Activated T-helper 9 cell treated with anti-CD3 and anti-CD28 coated beads, Interleukin-2, amount 50 U/mL, for 16 hours (primary cell): ENCODE results near the gene KAT7.

ENCODE experiments used
- DNase-seq: peaks from one replicate; pipeline ENCODE4 v3.0.0-alpha.2; 2020; ENCODE audit warnings: low read depth

Gene KAT7

GRCh38 chr17:49842846-49843245 lies 54.4 kb downstream of the KAT7 start:
- no peak for DNase-seq

GRCh38 chr17:49843774-49844350 lies 55.4 kb downstream of the KAT7 start:
- no peak for DNase-seq

GRCh38 chr17:49845321-49845720 lies 56.8 kb downstream of the KAT7 start:
- DNase-seq = no peak

- no peak for DNase-seq
Measured at GRCh38 chr17:49846938-49847712, 58.6 kb downstream of the KAT7 start.

- no peak for DNase-seq
Measured at GRCh38 chr17:49848019-49848473, 59.6 kb downstream of the KAT7 start, which contains the start of gene TAC4. TAC4 (minus strand) TSS chr17:49848069; CDS start chr17:49848017, 52 bp downstream.

- DNase-seq = no peak
Measured at GRCh38 chr17:49848739-49849138, 60.3 kb downstream of the KAT7 start.

GRCh38 chr17:49850218-49850610 lies 61.7 kb downstream of the KAT7 start:
- DNase-seq = no peak

- no peak for DNase-seq
Measured at GRCh38 chr17:49850772-49851386, 62.4 kb downstream of the KAT7 start.

GRCh38 chr17:49851387-49852291 lies 63.2 kb downstream of the KAT7 start:
- peak; percentile 54 for DNase-seq

GRCh38 chr17:49853470-49854015 lies 65.1 kb downstream of the KAT7 start:
- DNase-seq = no peak

GRCh38 chr17:49854126-49854525 lies 65.6 kb downstream of the KAT7 start:
- no peak for DNase-seq

GRCh38 chr17:49858796-49859195 lies 70.3 kb downstream of the KAT7 start:
- DNase-seq = no peak

GRCh38 chr17:49859991-49860953 lies 71.8 kb downstream of the KAT7 start:
- DNase-seq = no peak

GRCh38 chr17:49861150-49861884 lies 72.8 kb downstream of the KAT7 start:
- DNase-seq = peak; percentile 38

GRCh38 chr17:49862781-49863331 lies 74.4 kb downstream of the KAT7 start:
- no peak for DNase-seq

- no peak for DNase-seq
Measured at GRCh38 chr17:49866019-49866380, 77.5 kb downstream of the KAT7 start.

GRCh38 chr17:49866882-49867413 lies 78.5 kb downstream of the KAT7 start:
- no peak for DNase-seq

GRCh38 chr17:49869038-49869374 lies 80.5 kb downstream of the KAT7 start:
- DNase-seq = no peak

GRCh38 chr17:49870298-49870697 lies 81.8 kb downstream of the KAT7 start:
- no peak for DNase-seq

- DNase-seq = no peak
Measured at GRCh38 chr17:49871211-49871610, 82.7 kb downstream of the KAT7 start.
